GM12878 (cell line): ENCODE data around the gene STRBP.

Experiments
- EZH2 ChIP-seq: IDR thresholded peaks from 2 replicates; pipeline ENCODE4 v1.6.1; 2012; ENCODE audit warnings: low read depth, mild to moderate bottlenecking, control low read depth, inconsistent platforms, low read length, borderline replicate concordance; ENCODE audit not compliant: control insufficient read depth
- JUND ChIP-seq: IDR thresholded peaks from 2 replicates; pipeline ENCODE4 v1.6.1; 2012; ENCODE audit warnings: low read depth, mild to moderate bottlenecking, low read length, improper control_type of control experiment, moderate library complexity
- MTA3 ChIP-seq: IDR thresholded peaks from 2 replicates; pipeline ENCODE4 v1.6.1; 2012; ENCODE audit warnings: low read length, inconsistent platforms, borderline replicate concordance
- NFXL1 ChIP-seq: fragments of 450-650 bp; IDR thresholded peaks from 2 replicates; pipeline ENCODE4 v1.6.1; 2017; ENCODE audit warnings: antibody characterized with exemption, mild to moderate bottlenecking, borderline replicate concordance
- STAT3 ChIP-seq: IDR thresholded peaks from 2 replicates; pipeline ENCODE4 v1.6.1; 2011; ENCODE audit warnings: low read depth, low read length, improper control_type of control experiment
- TAF1 ChIP-seq: IDR thresholded peaks from 2 replicates; pipeline ENCODE4 v1.6.1; 2011; ENCODE audit warnings: mild to moderate bottlenecking, low read depth, low read length, borderline replicate concordance
- TCF12 ChIP-seq: IDR thresholded peaks from 2 replicates; pipeline ENCODE4 v1.6.1; 2011; ENCODE audit warnings: low read depth, mild to moderate bottlenecking, low read length
- USF2 ChIP-seq: IDR thresholded peaks from 2 replicates; pipeline ENCODE4 v1.6.1; 2011; ENCODE audit warnings: low read depth, low read length, improper control_type of control experiment, borderline replicate concordance
- TF ChIP-seq, protein P1 (sequence below): IDR thresholded peaks from 2 replicates; pipeline ENCODE4 v1.6.1; 2012; ENCODE audit warnings: low read depth, low read length, improper control_type of control experiment
- TF ChIP-seq, protein P2 (sequence below), 3 experiments: IDR thresholded peaks in 2 of 3; conservative IDR thresholded peaks in 1 of 3; 2 replicates each; pipeline ENCODE4 v1.5.1; 2011; ENCODE audit warnings: low read depth in 3 of 3, low read length in 3 of 3, mild to moderate bottlenecking in 3 of 3, control low read depth in 2 of 3, moderate library complexity in 2 of 3, inconsistent platforms in 1 of 3, mixed read lengths in 1 of 3; ENCODE audit not compliant: control insufficient read depth in 2 of 3, insufficient read depth in 1 of 3; ENCODE audit errors: extremely low read depth in 1 of 3

DNA sequence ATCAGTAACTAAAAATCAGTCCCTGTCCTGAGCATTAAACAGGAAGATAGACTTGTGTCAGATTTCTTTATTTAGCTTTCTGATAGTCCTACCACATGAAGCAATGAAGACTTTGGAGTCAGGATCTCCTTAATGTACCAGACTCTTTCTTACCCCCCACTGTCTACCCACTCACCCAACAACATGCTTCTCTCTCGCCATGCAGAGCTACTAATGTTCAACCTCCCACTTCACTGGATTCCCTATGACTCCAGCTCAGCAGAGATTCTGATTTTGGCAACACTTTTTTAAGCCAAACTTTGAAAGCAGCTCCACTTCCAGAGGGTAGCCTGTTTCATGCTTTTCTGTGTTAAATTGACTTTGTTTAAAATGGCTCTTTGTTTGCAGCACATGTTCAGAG lies 184.1 kb downstream of the STRBP start:
- no peak for TF ChIP-seq NFXL1
- no peak for TF ChIP-seq MTA3
- TF ChIP-seq, protein P1, sequence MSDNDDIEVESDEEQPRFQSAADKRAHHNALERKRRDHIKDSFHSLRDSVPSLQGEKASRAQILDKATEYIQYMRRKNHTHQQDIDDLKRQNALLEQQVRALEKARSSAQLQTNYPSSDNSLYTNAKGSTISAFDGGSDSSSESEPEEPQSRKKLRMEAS: no peak
- TF ChIP-seq TCF12: no peak
- TF ChIP-seq EZH2: no peak
- no peak for TF ChIP-seq TAF1
- TF ChIP-seq STAT3: no peak
- TF ChIP-seq, protein P2, sequence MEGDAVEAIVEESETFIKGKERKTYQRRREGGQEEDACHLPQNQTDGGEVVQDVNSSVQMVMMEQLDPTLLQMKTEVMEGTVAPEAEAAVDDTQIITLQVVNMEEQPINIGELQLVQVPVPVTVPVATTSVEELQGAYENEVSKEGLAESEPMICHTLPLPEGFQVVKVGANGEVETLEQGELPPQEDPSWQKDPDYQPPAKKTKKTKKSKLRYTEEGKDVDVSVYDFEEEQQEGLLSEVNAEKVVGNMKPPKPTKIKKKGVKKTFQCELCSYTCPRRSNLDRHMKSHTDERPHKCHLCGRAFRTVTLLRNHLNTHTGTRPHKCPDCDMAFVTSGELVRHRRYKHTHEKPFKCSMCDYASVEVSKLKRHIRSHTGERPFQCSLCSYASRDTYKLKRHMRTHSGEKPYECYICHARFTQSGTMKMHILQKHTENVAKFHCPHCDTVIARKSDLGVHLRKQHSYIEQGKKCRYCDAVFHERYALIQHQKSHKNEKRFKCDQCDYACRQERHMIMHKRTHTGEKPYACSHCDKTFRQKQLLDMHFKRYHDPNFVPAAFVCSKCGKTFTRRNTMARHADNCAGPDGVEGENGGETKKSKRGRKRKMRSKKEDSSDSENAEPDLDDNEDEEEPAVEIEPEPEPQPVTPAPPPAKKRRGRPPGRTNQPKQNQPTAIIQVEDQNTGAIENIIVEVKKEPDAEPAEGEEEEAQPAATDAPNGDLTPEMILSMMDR (IDR thresholded peaks at IDR 0.05 in 2 of 3, conservative IDR thresholded peaks at IDR 0.05 in 1 of 3; ENCODE audit: control insufficient read depth in 2 of 3, extremely low read depth in 1 of 3, insufficient read depth in 1 of 3, low read depth in 3 of 3, low read length in 3 of 3): no peak
- no peak for TF ChIP-seq JUND
- TF ChIP-seq USF2: no peak
